Measurements from ENCODE around the gene PAK6.

Gene PAK6

GRCh38 chr15:40246496-40247280 lies 7.8 kb downstream of the PAK6 start:
- Histone ChIP-seq H3K27ac (replicated peaks) (no peak overlapping the region), H3K27me3 (ENCODE audit: insufficient read depth, poor library complexity, severe bottlenecking) (no peaks in the 10 kb centered on the region), H3K4me3 (replicated peaks; ENCODE audit: insufficient read depth, low read length) (no peak overlapping the region)
- no peak for TF ChIP-seq SPI1 (IDR thresholded peaks at IDR 0.05; ENCODE audit: borderline replicate concordance, low read depth)
- no peak for TF ChIP-seq CTCF (IDR thresholded peaks at IDR 0.05; ENCODE audit: insufficient read depth, low read length)
- TF ChIP-seq POLR2AphosphoS5 (IDR thresholded peaks at IDR 0.05; ENCODE audit: low read depth): no peak
- no peak for TF ChIP-seq GABPA (IDR thresholded peaks at IDR 0.05; ENCODE audit: low read depth)
- no peak for TF ChIP-seq REST (IDR thresholded peaks at IDR 0.05; ENCODE audit: insufficient replicate concordance, low read depth)
- DNase-seq (ENCODE audit: low read depth in 1 of 2, low spot score in 1 of 2): no peak

- no peak overlapping the region for H3K27ac ChIP-seq (replicated peaks)
- no peak for DNase-seq (ENCODE audit: low read depth in 1 of 2, low spot score in 1 of 2)
- TF ChIP-seq SPI1 (IDR thresholded peaks at IDR 0.05; ENCODE audit: borderline replicate concordance, low read depth) (no peak), POLR2AphosphoS5 (IDR thresholded peaks at IDR 0.05; ENCODE audit: low read depth) (no peak), REST (IDR thresholded peaks at IDR 0.05; ENCODE audit: insufficient replicate concordance, low read depth) (no peak), CTCF (IDR thresholded peaks at IDR 0.05; ENCODE audit: insufficient read depth, low read length) (no peak), GABPA (IDR thresholded peaks at IDR 0.05; ENCODE audit: low read depth) (no peak)
- H3K4me3 ChIP-seq (replicated peaks; ENCODE audit: insufficient read depth, low read length): no peak overlapping the region
- no peaks in the 10 kb centered on the region for H3K27me3 ChIP-seq (ENCODE audit: insufficient read depth, poor library complexity, severe bottlenecking)
These were observed 8.6 kb downstream of the PAK6 start for GRCh38 chr15:40247406-40247971.

- no peak for DNase-seq (ENCODE audit: low read depth in 1 of 2, low spot score in 1 of 2)
- H3K27ac ChIP-seq (replicated peaks): no peak overlapping the region
- H3K27me3 ChIP-seq (ENCODE audit: insufficient read depth, poor library complexity, severe bottlenecking): peaks cover 4% of the 10 kb centered on the region
- no peak for TF ChIP-seq CTCF (IDR thresholded peaks at IDR 0.05; ENCODE audit: insufficient read depth, low read length)
- TF ChIP-seq POLR2AphosphoS5 (IDR thresholded peaks at IDR 0.05; ENCODE audit: low read depth): no peak
- TF ChIP-seq SPI1 (IDR thresholded peaks at IDR 0.05; ENCODE audit: borderline replicate concordance, low read depth): no peak
- TF ChIP-seq GABPA (IDR thresholded peaks at IDR 0.05; ENCODE audit: low read depth): no peak
- no peak for TF ChIP-seq REST (IDR thresholded peaks at IDR 0.05; ENCODE audit: insufficient replicate concordance, low read depth)
- no peak overlapping the region for H3K4me3 ChIP-seq (replicated peaks; ENCODE audit: insufficient read depth, low read length)
These were observed 9.3 kb downstream of the PAK6 start for GRCh38 chr15:40248006-40248783.

Measured in HL-60 (cell line).